AG04450 (cell line): Measurements from ENCODE around the gene DYRK1B. TPM values are rescaled to one million over a fixed set of nuclear protein-coding genes. Genes with fewer than 3 reads are reported as not detected.
"Not testable (repeated sequence)": the region's sequence is repeated elsewhere in the genome, so short reads cannot be mapped to it uniquely, and the experiment has no call there.

Experiments used
- CTCF ChIA-PET: fragments of 300-600, 350-600 bp; formaldehyde crosslinking; extraction: SDS; loops from one replicate; lab custom pipeline; 2022; ENCODE audit warnings: antibody characterized with exemption, inconsistent platforms; lab: Charles Lee
- POLR2A ChIA-PET: fragments of 350-600 bp; formaldehyde crosslinking; extraction: SDS; loops from one replicate; lab custom pipeline; 2021; ENCODE audit warnings: antibody characterized with exemption, inconsistent platforms; lab: Yijun Ruan, JAX
- DNase-seq: peaks from one replicate; pipeline ENCODE4 v3.0.0-alpha.2; 2011; ENCODE audit warnings: low read depth, low spot score
- H3K27ac ChIP-seq: one replicate; pipeline ENCODE4 v1.5.1; 2012; ENCODE audit warnings: low read depth, low read length, control low read depth
- H3K27me3 ChIP-seq: one replicate; pipeline ENCODE4 v1.6.0; 2012; ENCODE audit warnings: low read length; ENCODE audit not compliant: control insufficient read depth, insufficient read depth
- H3K4me3 ChIP-seq: 2 replicates; pipeline ENCODE4 v1.5.1; 2011; ENCODE audit warnings: mild to moderate bottlenecking, low read depth, low read length, control low read depth
- H3K9me3 ChIP-seq: 2 replicates; pipeline ENCODE4 v1.5.1; 2012; ENCODE audit warnings: low read length; ENCODE audit not compliant: control insufficient read depth, insufficient read depth
- polyA minus RNA-seq: library from RNA; depleted of rRNA, polyadenylated mRNA; stranded (reverse); fragments of >200 nt; gene quantifications from 2 replicates; pipeline ENCODE4 v1.2.3, GENCODE V29; 2011; rRNA and poly(A)+ RNA removed
- polyA plus RNA-seq: library from polyadenylated mRNA; depleted of rRNA; stranded (reverse); fragments of >200 nt; gene quantifications from 2 replicates; pipeline ENCODE4 v1.2.3, GENCODE V29; 2011; rRNA removed
- TF ChIP-seq, protein P1 (sequence below): IDR thresholded peaks from 2 replicates; pipeline ENCODE4 v1.5.1; 2011; ENCODE audit warnings: low read depth, low read length, control low read depth, inconsistent platforms

The DYRK1B gene
- 7.2 and 9.2 TPM in 2 replicates for polyA plus RNA-seq
- 22.5 and 22.7 TPM in 2 replicates for polyA minus RNA-seq

DNA sequence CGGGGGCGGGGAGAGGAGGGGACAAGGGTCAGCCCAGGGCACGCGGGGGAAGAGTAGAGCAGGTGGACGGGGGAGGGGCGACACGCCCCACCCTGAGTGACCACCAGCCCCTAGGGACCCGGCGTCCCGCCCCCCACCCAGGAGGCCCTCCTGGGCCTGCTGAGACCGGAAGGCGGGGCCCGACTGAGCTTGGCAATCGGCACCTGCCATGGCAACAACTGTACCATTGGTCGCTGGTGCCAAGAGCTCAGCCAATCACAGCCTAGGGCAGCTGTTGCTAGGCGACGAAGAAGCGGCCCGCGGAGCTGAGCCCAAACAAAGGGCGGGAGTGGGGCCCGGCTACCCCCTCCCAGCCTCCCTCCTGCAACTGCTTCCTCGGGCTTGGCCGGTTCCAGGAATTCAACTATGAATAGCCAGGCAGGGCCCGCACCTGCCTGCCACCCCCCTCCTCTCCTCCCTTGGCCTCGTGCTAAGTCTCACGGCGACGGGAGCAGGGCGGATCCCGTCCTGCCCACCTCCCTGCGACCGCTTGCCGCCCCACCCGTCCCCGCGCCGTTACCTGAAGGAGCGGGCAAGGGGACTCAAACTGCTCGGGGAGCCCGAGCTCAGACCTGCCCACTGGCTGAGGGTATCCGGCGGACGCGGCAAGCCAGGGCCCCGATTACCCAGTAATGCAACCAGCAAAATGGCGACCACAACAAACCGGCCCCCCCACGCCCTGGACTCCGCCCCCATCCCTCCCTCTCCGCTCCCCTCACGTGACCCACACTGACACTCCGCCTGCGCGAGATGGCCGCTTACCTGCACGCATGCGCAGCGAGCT is at the start of gene DYRK1B:
TSS of gene DYRK1B (minus strand) at position 699 of the 823 bp plus-strand sequence. CDS start 2,295 bp downstream, outside the sequence.
- Histone ChIP-seq H3K27ac (peak within 1 kb of the TSS; percentile 89), H3K9me3 (no peaks in the 10 kb centered on the region; the same call in 1 of the 2 replicates), H3K4me3 (peak within 1 kb of the TSS; percentile 86), H3K27me3 (no peaks in the 10 kb centered on the region)
- POLR2A ChIA-PET = interaction anchor here (0.5 to 1.9 kb wide), 14 partner anchors 9 to 732 kb away, joined by 3 to 23 read pairs (median 4); partner anchors contain the start of genes FBL, MED29, PAF1 and PSMC4
- CTCF ChIA-PET = interaction anchor here (0.5 to 2.2 kb wide), 4 partner anchors 10 to 718 kb away, joined by 3 to 38 read pairs (median 10); partner anchors contain the start of gene PSMC4
- peak; percentile 96 for DNase-seq
- TF ChIP-seq, protein P1, sequence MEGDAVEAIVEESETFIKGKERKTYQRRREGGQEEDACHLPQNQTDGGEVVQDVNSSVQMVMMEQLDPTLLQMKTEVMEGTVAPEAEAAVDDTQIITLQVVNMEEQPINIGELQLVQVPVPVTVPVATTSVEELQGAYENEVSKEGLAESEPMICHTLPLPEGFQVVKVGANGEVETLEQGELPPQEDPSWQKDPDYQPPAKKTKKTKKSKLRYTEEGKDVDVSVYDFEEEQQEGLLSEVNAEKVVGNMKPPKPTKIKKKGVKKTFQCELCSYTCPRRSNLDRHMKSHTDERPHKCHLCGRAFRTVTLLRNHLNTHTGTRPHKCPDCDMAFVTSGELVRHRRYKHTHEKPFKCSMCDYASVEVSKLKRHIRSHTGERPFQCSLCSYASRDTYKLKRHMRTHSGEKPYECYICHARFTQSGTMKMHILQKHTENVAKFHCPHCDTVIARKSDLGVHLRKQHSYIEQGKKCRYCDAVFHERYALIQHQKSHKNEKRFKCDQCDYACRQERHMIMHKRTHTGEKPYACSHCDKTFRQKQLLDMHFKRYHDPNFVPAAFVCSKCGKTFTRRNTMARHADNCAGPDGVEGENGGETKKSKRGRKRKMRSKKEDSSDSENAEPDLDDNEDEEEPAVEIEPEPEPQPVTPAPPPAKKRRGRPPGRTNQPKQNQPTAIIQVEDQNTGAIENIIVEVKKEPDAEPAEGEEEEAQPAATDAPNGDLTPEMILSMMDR = no peak

DNA sequence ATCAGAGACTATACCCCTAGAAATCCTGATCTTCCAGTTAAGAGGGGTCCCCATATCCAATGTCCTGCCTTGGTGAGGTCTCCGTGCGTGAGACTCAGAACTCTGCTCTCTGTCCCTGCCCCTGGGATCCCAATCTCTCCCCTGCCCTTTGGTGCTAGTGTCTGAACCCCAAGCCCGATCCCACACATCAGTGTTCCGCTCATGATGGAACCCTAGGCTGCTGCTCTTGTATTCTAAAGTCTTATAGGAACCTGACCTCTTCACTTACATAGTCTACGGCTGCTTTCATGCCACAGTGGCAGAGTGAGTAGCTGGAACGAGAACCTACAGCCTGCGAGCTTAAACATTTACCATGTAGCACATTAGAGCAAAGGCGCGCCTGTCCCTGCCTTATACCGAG is 48.7 kb upstream of the DYRK1B start:
- H3K9me3 ChIP-seq, DNase-seq, H3K4me3 ChIP-seq, POLR2A ChIA-PET, H3K27ac ChIP-seq, H3K27me3 ChIP-seq, CTCF ChIA-PET: not testable (repeated sequence)

DNA sequence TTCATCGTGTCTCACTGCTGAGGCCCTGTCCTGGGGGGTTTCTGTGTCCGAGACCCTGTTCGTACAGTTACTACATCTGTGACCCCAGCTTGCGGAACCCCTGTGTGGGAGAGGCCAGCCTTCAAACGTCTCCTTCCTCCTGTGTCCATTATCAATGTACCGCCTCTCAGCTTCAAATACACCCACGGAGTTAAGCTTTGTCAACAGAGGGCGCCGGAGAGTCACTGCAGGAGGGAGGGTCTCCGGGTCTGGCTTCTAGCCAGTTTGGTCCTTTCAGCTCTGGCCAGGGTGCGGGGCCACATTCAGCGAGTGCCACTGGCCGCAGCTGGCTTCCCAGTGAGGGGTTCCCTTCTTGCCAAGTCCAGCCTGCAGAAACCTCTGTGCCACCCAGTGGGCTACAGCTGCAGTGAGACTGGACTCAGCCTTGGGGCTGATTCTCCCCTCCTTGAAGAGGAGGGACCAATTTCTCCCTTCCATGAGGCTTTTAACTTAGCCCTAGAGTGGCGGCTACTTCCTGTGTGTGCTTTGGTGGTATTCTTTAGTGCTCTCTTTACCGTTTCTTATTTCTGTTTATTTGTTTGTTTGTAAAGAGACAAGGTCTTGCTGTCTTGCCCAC is 47.6 kb upstream of the DYRK1B start:
- CTCF ChIA-PET, DNase-seq: not testable (repeated sequence)

DNA sequence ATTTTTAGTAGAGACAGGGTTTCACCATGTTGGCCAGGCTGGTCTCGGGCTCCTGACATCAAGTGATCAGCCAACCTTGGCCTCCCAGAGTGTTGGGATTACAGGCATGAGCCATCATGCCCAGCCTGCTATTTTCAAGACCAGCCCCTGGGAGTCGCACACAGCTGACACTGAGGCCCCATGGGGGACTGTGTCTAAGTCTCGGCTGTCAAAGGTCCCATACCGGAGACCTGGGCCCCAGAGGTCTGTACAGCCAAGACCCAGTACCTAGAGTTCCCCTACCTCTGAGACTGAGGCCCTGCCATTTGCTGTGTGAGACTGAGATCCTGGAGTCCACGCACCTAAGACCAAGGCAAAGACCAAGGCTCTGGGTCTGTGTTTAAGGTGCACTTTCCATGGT is 46.3 kb upstream of the DYRK1B start:
- H3K4me3 ChIP-seq, H3K9me3 ChIP-seq, H3K27ac ChIP-seq, CTCF ChIA-PET, POLR2A ChIA-PET, H3K27me3 ChIP-seq, DNase-seq: not testable (repeated sequence)

More for the DNA sequence above, 47.6 kb upstream of the DYRK1B start:
- H3K9me3 ChIP-seq, H3K27me3 ChIP-seq, H3K4me3 ChIP-seq, H3K27ac ChIP-seq, POLR2A ChIA-PET: not testable (repeated sequence)
- TF ChIP-seq, protein P1 = peak; percentile 38; the same call in 1 of the 2 replicates

- POLR2A ChIA-PET, H3K9me3 ChIP-seq, DNase-seq, H3K27me3 ChIP-seq, H3K4me3 ChIP-seq, CTCF ChIA-PET, H3K27ac ChIP-seq: not testable (repeated sequence)
Observed at GRCh38 chr19:39879796-39880195, 45.8 kb upstream of the DYRK1B start.

DNA sequence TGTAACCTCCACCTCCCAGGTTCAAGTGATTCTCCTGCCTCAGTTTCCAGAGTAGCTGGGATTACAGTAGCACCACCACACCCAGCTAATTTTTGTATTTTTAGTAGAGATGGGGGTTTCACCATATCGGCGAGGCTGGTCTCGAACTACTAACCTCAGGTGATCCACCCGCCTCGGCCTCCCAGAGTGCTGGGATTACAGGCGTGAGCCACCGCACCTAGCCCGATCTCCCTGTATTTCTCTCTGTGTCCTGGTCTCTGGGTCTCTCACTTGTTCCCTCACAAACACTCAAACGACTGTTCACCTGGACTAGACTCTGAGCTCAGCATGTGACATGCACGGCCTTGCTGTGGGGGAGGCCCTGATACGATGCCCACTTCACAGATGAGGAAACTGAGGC is 44.9 kb upstream of the DYRK1B start:
- POLR2A ChIA-PET, H3K27ac ChIP-seq, DNase-seq, H3K4me3 ChIP-seq, H3K9me3 ChIP-seq, H3K27me3 ChIP-seq: not testable (repeated sequence)
- CTCF ChIA-PET = interaction anchor here (1.0 kb wide), 1 partner anchor 92 kb away, joined by 3 read pairs; the partner anchor contains the start of gene PSMC4
